Measurements from ENCODE around the gene FANCE.

FANCE gene

DNA sequence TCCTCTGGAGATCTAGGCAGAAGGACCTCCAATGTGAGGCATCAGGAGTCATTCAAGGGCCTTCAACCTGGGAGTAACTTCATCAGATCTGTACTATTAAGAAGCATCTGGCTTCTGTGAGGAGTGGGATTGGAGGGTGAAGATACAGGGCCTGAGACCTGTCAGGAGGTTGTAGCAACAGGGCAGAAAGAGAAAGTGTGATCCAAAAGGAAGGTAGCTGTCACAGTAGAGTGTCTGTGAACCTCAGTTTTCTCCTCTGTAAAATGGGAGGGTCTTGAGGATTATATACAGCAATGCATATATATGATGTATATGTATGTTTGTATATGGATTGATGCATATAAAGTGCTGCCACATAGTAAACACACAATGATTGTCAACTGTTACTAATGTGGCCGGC lies 13.5 kb downstream of the FANCE start:
- TF ChIP-seq, protein P1, sequence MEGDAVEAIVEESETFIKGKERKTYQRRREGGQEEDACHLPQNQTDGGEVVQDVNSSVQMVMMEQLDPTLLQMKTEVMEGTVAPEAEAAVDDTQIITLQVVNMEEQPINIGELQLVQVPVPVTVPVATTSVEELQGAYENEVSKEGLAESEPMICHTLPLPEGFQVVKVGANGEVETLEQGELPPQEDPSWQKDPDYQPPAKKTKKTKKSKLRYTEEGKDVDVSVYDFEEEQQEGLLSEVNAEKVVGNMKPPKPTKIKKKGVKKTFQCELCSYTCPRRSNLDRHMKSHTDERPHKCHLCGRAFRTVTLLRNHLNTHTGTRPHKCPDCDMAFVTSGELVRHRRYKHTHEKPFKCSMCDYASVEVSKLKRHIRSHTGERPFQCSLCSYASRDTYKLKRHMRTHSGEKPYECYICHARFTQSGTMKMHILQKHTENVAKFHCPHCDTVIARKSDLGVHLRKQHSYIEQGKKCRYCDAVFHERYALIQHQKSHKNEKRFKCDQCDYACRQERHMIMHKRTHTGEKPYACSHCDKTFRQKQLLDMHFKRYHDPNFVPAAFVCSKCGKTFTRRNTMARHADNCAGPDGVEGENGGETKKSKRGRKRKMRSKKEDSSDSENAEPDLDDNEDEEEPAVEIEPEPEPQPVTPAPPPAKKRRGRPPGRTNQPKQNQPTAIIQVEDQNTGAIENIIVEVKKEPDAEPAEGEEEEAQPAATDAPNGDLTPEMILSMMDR (IDR thresholded peaks at IDR 0.05; ENCODE audit: insufficient read depth, low read depth, low read length, missing control alignments), result no peak
- no peak for DNase-seq (ENCODE audit: low read depth)
- no peak overlapping the region for H3K4me3 ChIP-seq (ENCODE audit: low read depth, low read length)

DNA sequence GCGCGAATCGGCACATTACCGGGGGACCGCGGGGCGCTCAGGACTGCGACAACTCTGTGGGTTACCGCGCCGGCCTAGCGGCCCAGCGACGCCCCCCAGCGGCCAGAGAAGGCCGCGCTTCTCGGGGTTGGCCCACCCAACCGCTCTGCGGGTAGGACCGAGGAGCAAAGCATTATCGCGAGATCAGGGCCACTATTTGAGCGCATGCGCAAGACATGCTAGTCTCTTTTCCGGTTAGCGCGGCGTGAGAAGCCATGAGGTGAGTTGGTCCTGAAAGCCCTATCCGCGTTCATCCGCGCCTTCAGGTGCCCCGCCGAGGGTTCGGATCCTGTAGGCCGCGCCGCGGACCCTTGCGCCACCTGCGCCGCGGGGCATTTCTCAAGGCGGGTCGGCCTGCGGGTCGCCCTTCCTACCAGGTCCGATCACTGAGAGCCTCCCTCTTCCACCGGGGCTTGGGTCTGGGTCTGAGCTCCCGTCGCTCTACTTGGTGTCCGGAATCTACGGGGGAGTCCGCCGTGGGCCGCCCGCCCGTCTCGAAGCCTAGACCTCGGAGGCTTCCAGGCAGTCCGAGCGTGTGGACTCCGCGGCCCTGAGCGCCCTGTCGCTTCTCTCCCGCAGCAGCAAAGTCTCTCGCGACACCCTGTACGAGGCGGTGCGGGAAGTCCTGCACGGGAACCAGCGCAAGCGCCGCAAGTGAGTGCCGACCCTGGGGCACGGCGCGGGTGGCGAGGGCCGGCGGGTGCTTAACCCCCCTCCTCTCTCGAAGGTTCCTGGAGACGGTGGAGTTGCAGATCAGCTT lies 16.2 kb downstream of the FANCE start, which contains the start of gene RPL10A:
RPL10A (plus strand) TSS at position 221 of the 799 bp plus-strand sequence; CDS start at position 255, 34 bp downstream.
- TF ChIP-seq, protein P1 (IDR thresholded peaks at IDR 0.05; ENCODE audit: insufficient read depth, low read depth, low read length, missing control alignments), result peak; percentile 98
- DNase-seq (ENCODE audit: low read depth), result peak; percentile 99
- H3K4me3 ChIP-seq (ENCODE audit: low read depth, low read length), result peak within 1 kb of the TSS; percentile 89

GRCh38 chr6:35468980-35469750 lies 17.0 kb downstream of the FANCE start:
- peak overlapping the region; percentile 89 for H3K4me3 ChIP-seq (ENCODE audit: low read depth, low read length)
- DNase-seq (ENCODE audit: low read depth), result peak; percentile 39
- TF ChIP-seq, protein P1 (IDR thresholded peaks at IDR 0.05; ENCODE audit: insufficient read depth, low read depth, low read length, missing control alignments), result no peak

DNA sequence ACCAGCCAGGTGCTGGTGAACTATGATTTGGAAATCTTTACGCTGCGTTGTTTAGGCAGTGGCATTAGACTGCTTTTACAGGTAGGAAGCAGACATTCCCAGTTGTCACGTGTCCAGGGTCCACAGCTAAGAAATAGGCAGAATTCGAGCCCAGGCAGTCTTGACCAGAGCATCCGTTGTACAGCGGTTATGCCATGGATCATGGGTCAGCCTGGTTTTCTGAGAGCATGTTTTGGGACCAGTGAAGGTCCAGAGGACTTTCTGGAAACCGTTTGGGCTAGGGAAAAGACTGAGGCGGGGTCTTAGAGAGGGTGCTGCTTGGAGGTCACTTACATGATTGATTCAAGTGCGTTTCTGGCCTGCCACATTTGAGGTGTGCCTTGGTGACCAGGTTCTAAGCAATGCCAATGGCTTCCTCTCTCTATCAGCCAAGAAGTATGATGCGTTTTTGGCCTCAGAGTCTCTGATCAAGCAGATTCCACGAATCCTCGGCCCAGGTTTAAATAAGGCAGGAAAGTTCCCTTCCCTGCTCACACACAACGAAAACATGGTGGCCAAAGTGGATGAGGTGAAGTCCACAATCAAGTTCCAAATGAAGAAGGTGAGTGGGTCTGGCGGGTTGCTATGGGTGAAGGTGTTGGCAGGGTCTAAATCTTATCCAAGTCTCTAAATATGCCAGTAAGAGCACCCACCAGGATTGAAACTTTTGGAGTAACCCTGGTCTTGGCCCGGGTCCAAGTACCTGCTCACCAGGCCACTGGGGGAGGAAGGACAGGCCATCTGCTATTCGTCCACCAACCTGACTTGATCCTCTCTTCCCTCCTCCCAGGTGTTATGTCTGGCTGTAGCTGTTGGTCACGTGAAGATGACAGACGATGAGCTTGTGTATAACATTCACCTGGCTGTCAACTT lies 17.9 kb downstream of the FANCE start:
- TF ChIP-seq, protein P1 (IDR thresholded peaks at IDR 0.05; ENCODE audit: insufficient read depth, low read depth, low read length, missing control alignments), result no peak
- peak overlapping the region; percentile 89 for H3K4me3 ChIP-seq (ENCODE audit: low read depth, low read length)
- peak; percentile 48 for DNase-seq (ENCODE audit: low read depth)

DNA sequence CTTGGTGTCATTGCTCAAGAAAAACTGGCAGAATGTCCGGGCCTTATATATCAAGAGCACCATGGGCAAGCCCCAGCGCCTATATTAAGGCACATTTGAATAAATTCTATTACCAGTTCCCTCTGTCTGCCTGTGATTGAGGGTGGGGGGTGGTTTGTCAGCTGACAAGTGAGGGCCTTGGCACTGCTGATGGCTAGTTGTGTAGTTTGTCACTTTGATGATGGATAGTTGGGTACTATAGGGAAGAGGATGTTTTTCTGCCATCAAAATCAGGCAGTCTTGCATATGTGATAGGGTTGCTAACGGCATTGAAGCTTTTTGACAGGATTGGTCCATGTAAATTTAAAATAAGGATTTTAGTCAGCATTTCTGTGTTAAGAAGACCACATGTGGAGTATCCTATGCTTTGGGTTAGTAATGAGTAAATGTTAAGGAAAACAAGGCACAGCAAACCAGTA lies 18.6 kb downstream of the FANCE start:
- DNase-seq (ENCODE audit: low read depth), result no peak
- peak overlapping the region; percentile 89 for H3K4me3 ChIP-seq (ENCODE audit: low read depth, low read length)

More for the DNA sequence above, 18.6 kb downstream of the FANCE start:
- TF ChIP-seq, protein P1 (IDR thresholded peaks at IDR 0.05; ENCODE audit: insufficient read depth, low read depth, low read length, missing control alignments), result no peak

Measured in GM12865 (cell line).